Panc1 (cell line): Measurements from ENCODE around the gene ZNF578. TPM values are rescaled to one million over a fixed set of nuclear protein-coding genes. Genes with fewer than 3 reads are reported as not detected.
"Not testable (repeated sequence)": the region's sequence is repeated elsewhere in the genome, so short reads cannot be mapped to it uniquely, and the experiment has no call there.

Experiments used
- ATAC-seq: fragments of 200-7000 bp; cut with Tn5 transposase; 2 replicates; pipeline ENCODE4 v1.9.1; 2020; ENCODE audit warnings: mild to moderate bottlenecking, moderate library complexity
- BruUV-seq: library from RNA; stranded (reverse); fragments of 400-500 nt; replicated peaks from 2 replicates; lab custom pipeline; 2021; lab: Mats Ljungman, UMichigan
- CTCF ChIA-PET: fragments of 300-600 bp; sonication (Branson Sonifier 250); formaldehyde crosslinking; loops from one replicate; lab custom pipeline; 2022; ENCODE audit warnings: antibody characterized with exemption; lab: Charles Lee
- POLR2A ChIA-PET: fragments of 300-600 bp; sonication (Branson Sonifier 250); formaldehyde crosslinking; loops from one replicate; lab custom pipeline; 2022; ENCODE audit warnings: antibody characterized with exemption; lab: Charles Lee
- DNase-seq: peaks from one replicate; pipeline ENCODE4 v3.0.0-alpha.2; 2010; ENCODE audit warnings: low read depth, low spot score
- H3K27ac ChIP-seq: 2 replicates; pipeline ENCODE4 v1.5.1; 2011; ENCODE audit warnings: mild to moderate bottlenecking, low read length, inconsistent platforms
- H3K27me3 ChIP-seq: fragments of 200-500 bp; sonication (Bioruptor generic); 2 replicates; pipeline ENCODE4 v1.6.0; 2014; ENCODE audit warnings: low read length, inconsistent platforms; ENCODE audit not compliant: control insufficient read depth, insufficient read depth
- H3K36me3 ChIP-seq: fragments of 200-500 bp; sonication (Bioruptor generic); 2 replicates; pipeline ENCODE4 v1.5.1; 2014; ENCODE audit warnings: inconsistent platforms, mild to moderate bottlenecking, low read length, moderate library complexity; ENCODE audit not compliant: control insufficient read depth, insufficient read depth
- H3K4me1 ChIP-seq: 2 replicates; pipeline ENCODE4 v1.5.1; 2011; ENCODE audit warnings: inconsistent platforms, mild to moderate bottlenecking, low read length, moderate library complexity; ENCODE audit not compliant: control insufficient read depth, insufficient read depth
- H3K4me3 ChIP-seq, 2 experiments: 2 replicates each; pipeline ENCODE4 v1.5.1; 2011 to 2012; ENCODE audit warnings: low read depth in 2 of 2, low read length in 2 of 2, mild to moderate bottlenecking in 2 of 2, inconsistent platforms in 1 of 2, moderate library complexity in 1 of 2
- H3K9me3 ChIP-seq: fragments of 200-500 bp; sonication (Bioruptor generic); 2 replicates; pipeline ENCODE4 v1.5.1; 2014; ENCODE audit warnings: low read depth, mild to moderate bottlenecking, inconsistent platforms, low read length, moderate library complexity; ENCODE audit not compliant: control insufficient read depth, insufficient read depth
- POLR2AphosphoS5 ChIP-seq: IDR thresholded peaks from 2 replicates; pipeline ENCODE4 v1.6.1; 2012; ENCODE audit warnings: mild to moderate bottlenecking, low read depth, low read length, moderate library complexity
- SIN3A ChIP-seq: IDR thresholded peaks from 2 replicates; pipeline ENCODE4 v1.6.1; 2012; ENCODE audit warnings: low read depth, mild to moderate bottlenecking, low read length, moderate library complexity, borderline replicate concordance; ENCODE audit not compliant: insufficient read depth
- TCF7L2 ChIP-seq: IDR thresholded peaks from 2 replicates; pipeline ENCODE4 v1.6.1; 2011; ENCODE audit warnings: mild to moderate bottlenecking, low read depth, low read length, inconsistent platforms
- in situ Hi-C: cut with HindIII; loops from 2 replicates; pipeline ENCODE4 v1.10.0; 2016; ENCODE audit warnings: low sequenced_read_pairs, low pct_unique_long_range_greater_than_20kb
- intact Hi-C: fragments of 100-400 bp; cut with micrococcal nuclease; formaldehyde crosslinking; loops from one replicate; pipeline ENCODE4 v1.10.0; 2022; ENCODE audit not compliant: unreplicated experiment
- total RNA-seq: library from RNA; stranded (reverse); gene quantifications from one replicate; pipeline ENCODE4 v1.2.1, GENCODE V29; 2021; ENCODE audit not compliant: unreplicated experiment
- TF ChIP-seq, protein P1 (sequence below): fragments of 450-650 bp; IDR thresholded peaks from 2 replicates; pipeline ENCODE4 v1.5.1; 2017; ENCODE audit warnings: mild to moderate bottlenecking
- TF ChIP-seq, protein P2 (sequence below), 2 experiments: IDR thresholded peaks; 2 replicates each; pipeline ENCODE4 v1.6.1; 2011 to 2012; ENCODE audit warnings: low read depth in 2 of 2, control low read depth in 1 of 2, low read length in 1 of 2, mild to moderate bottlenecking in 1 of 2, moderate library complexity in 1 of 2; ENCODE audit not compliant: insufficient read depth in 1 of 2

Gene ZNF578
- total RNA-seq, 1 experiment from 2014 or later, result not detected

DNA sequence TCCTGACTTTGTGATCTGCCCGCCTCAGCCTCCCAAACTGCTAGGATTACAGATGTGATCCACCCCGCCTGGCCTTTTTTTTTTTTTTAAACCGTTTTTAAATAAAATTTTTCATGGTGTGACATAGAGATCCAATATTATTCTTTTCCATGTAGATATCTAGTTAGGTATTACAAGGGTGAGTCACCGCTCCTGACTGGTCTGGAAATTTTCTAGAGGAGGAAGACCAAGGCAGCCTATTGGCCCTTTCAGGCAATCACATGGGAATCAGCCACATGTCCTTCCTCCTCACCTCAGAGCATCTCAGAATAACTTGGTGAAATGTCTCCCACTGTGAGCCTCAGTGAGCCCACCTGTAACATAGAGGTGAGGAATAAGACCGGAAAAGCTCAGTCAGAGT is 87.8 kb downstream of the ZNF578 start:
- POLR2A ChIA-PET, H3K4me1 ChIP-seq, H3K4me3 ChIP-seq, in situ Hi-C loops, intact Hi-C loops, CTCF ChIA-PET, H3K36me3 ChIP-seq, DNase-seq, H3K27me3 ChIP-seq, ATAC-seq, BruUV-seq, H3K9me3 ChIP-seq, H3K27ac ChIP-seq: not testable (repeated sequence)

DNA sequence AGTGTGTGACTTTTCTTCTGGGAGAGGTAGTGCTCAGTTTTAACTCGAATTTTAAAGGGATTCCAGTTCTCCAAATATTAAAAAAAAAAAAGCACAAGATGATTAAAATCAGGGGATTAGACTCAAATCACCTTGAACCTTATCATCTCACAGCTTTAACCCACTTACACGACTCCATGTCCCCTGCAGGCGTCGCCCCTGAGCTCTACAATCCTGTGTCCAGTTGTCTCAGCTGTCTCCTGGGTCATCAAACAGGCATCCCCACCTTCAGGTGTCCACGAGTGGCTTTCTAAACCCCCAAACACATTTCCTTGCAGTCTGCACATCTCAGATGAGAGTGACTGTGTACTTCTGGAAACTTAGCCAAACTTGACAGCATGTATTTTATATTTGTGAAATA is 88.3 kb downstream of the ZNF578 start:
- ChIA-PET POLR2A (no interaction called here), CTCF (no interaction called here)
- Histone ChIP-seq H3K36me3 (no peaks in the 10 kb centered on the region), H3K27me3 (no peaks in the 10 kb centered on the region), H3K4me3 (no peak overlapping the region), H3K27ac (no peak overlapping the region), H3K4me1 (no peaks in the 10 kb centered on the region), H3K9me3 (no peaks in the 10 kb centered on the region)
- TF ChIP-seq TCF7L2 (no peak), POLR2AphosphoS5 (no peak), SIN3A (no peak)
- TF ChIP-seq, protein P1, sequence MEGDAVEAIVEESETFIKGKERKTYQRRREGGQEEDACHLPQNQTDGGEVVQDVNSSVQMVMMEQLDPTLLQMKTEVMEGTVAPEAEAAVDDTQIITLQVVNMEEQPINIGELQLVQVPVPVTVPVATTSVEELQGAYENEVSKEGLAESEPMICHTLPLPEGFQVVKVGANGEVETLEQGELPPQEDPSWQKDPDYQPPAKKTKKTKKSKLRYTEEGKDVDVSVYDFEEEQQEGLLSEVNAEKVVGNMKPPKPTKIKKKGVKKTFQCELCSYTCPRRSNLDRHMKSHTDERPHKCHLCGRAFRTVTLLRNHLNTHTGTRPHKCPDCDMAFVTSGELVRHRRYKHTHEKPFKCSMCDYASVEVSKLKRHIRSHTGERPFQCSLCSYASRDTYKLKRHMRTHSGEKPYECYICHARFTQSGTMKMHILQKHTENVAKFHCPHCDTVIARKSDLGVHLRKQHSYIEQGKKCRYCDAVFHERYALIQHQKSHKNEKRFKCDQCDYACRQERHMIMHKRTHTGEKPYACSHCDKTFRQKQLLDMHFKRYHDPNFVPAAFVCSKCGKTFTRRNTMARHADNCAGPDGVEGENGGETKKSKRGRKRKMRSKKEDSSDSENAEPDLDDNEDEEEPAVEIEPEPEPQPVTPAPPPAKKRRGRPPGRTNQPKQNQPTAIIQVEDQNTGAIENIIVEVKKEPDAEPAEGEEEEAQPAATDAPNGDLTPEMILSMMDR, result no peak
- TF ChIP-seq, protein P2, sequence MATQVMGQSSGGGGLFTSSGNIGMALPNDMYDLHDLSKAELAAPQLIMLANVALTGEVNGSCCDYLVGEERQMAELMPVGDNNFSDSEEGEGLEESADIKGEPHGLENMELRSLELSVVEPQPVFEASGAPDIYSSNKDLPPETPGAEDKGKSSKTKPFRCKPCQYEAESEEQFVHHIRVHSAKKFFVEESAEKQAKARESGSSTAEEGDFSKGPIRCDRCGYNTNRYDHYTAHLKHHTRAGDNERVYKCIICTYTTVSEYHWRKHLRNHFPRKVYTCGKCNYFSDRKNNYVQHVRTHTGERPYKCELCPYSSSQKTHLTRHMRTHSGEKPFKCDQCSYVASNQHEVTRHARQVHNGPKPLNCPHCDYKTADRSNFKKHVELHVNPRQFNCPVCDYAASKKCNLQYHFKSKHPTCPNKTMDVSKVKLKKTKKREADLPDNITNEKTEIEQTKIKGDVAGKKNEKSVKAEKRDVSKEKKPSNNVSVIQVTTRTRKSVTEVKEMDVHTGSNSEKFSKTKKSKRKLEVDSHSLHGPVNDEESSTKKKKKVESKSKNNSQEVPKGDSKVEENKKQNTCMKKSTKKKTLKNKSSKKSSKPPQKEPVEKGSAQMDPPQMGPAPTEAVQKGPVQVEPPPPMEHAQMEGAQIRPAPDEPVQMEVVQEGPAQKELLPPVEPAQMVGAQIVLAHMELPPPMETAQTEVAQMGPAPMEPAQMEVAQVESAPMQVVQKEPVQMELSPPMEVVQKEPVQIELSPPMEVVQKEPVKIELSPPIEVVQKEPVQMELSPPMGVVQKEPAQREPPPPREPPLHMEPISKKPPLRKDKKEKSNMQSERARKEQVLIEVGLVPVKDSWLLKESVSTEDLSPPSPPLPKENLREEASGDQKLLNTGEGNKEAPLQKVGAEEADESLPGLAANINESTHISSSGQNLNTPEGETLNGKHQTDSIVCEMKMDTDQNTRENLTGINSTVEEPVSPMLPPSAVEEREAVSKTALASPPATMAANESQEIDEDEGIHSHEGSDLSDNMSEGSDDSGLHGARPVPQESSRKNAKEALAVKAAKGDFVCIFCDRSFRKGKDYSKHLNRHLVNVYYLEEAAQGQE (IDR thresholded peaks at IDR 0.05; ENCODE audit: insufficient read depth in 1 of 2, low read depth in 2 of 2, low read length in 1 of 2), result no peak
- ATAC-seq (no peak), DNase-seq (no peak)
- no TSS peak for BruUV-seq
- in situ Hi-C loops (no loop called here), intact Hi-C loops (no loop called here)

DNA sequence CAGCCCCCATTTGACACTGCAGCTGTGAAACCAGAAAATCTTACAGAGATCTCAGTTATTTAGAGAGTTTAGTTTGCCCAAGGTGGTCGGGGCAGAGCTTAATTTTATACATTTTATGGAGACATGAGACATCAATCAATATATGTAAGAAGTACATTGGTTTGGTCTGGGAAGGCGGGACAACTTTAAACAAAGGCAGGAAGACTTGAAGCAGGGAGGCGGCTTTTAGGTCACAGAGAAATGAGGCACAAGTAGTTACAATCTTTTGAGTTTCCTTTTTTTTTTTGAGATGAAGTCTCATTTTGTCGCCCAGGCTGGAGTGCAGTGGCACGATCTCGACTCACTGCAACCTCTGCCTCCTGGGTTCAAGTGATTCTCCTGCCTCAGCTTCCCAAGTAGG is 89.2 kb downstream of the ZNF578 start:
- H3K27ac ChIP-seq, H3K9me3 ChIP-seq, intact Hi-C loops, DNase-seq, BruUV-seq, H3K27me3 ChIP-seq, H3K4me1 ChIP-seq, in situ Hi-C loops, POLR2A ChIA-PET, H3K36me3 ChIP-seq, ATAC-seq, CTCF ChIA-PET, H3K4me3 ChIP-seq: not testable (repeated sequence)
